Peyer's patch (tissue), 4 donors: Measurements from ENCODE around the gene TRDN.

Experiments used
- POLR2A ChIP-seq, 2 donors: fragments of 450-650 bp; IDR thresholded peaks; one replicate each; pipeline ENCODE4 v1.5.1; 2017; ENCODE audit warnings: antibody characterized with exemption in 2 of 2, mild to moderate bottlenecking in 2 of 2, moderate library complexity in 2 of 2
- TF ChIP-seq, protein P1 (sequence below), 6 experiments: fragments of 450-650 bp in 4 of 6; fragments of 200-600 bp in 2 of 6; sonication (generic) in 1 of 6; IDR thresholded peaks; one replicate each; pipeline ENCODE4 v1.5.1; 2017 to 2019; ENCODE audit warnings: antibody characterized with exemption in 6 of 6, mild to moderate bottlenecking in 3 of 6, moderate library complexity in 1 of 6

DNA sequence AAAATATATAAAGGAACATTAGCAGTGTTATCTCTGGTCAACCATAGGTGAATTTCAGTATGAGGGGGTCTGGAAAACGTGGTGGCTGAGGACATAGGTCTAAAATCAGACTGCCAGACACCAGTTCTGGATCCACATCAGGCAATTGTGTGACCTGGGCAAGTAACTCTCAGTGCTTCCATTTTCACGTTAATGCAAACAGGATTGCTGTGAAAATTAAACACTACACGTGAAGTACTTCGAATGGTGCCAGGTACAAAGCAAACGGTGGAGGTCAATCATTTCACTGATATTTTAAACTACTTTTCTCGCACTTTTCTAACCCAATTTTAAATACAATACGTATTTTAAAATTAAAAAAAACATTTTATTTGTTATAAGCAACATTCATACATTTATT is 315.7 kb downstream of the TRDN start:
- TF ChIP-seq, protein P1, sequence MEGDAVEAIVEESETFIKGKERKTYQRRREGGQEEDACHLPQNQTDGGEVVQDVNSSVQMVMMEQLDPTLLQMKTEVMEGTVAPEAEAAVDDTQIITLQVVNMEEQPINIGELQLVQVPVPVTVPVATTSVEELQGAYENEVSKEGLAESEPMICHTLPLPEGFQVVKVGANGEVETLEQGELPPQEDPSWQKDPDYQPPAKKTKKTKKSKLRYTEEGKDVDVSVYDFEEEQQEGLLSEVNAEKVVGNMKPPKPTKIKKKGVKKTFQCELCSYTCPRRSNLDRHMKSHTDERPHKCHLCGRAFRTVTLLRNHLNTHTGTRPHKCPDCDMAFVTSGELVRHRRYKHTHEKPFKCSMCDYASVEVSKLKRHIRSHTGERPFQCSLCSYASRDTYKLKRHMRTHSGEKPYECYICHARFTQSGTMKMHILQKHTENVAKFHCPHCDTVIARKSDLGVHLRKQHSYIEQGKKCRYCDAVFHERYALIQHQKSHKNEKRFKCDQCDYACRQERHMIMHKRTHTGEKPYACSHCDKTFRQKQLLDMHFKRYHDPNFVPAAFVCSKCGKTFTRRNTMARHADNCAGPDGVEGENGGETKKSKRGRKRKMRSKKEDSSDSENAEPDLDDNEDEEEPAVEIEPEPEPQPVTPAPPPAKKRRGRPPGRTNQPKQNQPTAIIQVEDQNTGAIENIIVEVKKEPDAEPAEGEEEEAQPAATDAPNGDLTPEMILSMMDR (IDR thresholded peaks at IDR 0.05): no peak
- TF ChIP-seq POLR2A (IDR thresholded peaks at IDR 0.05): no peak
